GOT3 (cell line): ENCODE data around the gene MPO.

ENCODE experiments used
- DNase-seq: peaks from one replicate; lab custom pipeline; 2025; ENCODE audit warnings: mixed read lengths; lab: John Stamatoyannopoulos, UW

Gene MPO

GRCh38 chr17:58236394-58236793, 44.3 kb downstream of the MPO start:
- DNase-seq = no peak

GRCh38 chr17:58235821-58236220, 44.9 kb downstream of the MPO start:
- DNase-seq = no peak

GRCh38 chr17:58234512-58234911, 46.2 kb downstream of the MPO start:
- no peak for DNase-seq

GRCh38 chr17:58233543-58233942, 47.2 kb downstream of the MPO start:
- DNase-seq = no peak

- no peak for DNase-seq
Measured at GRCh38 chr17:58232707-58233156, 48.0 kb downstream of the MPO start.

- DNase-seq = no peak
Measured at GRCh38 chr17:58231641-58232040, 49.1 kb downstream of the MPO start.

GRCh38 chr17:58229881-58230280, 50.9 kb downstream of the MPO start:
- no peak for DNase-seq

- no peak for DNase-seq
Measured at GRCh38 chr17:58229384-58229783, 51.4 kb downstream of the MPO start.

GRCh38 chr17:58228679-58229078, 52.1 kb downstream of the MPO start:
- DNase-seq = no peak

- no peak for DNase-seq
Measured at GRCh38 chr17:58227733-58228132, 53.0 kb downstream of the MPO start.

- no peak for DNase-seq
Measured at GRCh38 chr17:58224315-58224714, 56.4 kb downstream of the MPO start.
